ENCODE results near the gene GNS. TPM values are rescaled to one million over a fixed set of nuclear protein-coding genes. Genes with fewer than 3 reads are reported as not detected.

Gene GNS
- total RNA-seq, 2 donors from 2014 or later = 107 to 125 TPM

- ATAC-seq (ENCODE audit: insufficient number of reproducible peaks, low FRiP score, low read depth) (no peak), DNase-seq (ENCODE audit: low spot score) (no peak)
- Histone ChIP-seq H3K36me3 (peaks cover 19% of the 10 kb centered on the region), H3K4me1 (ENCODE audit: control insufficient read depth in 1 of 2, low read depth in 2 of 2) (peaks cover 34 to 71% of the 10 kb centered on the region in 2 donors), H3K9me3 (no peaks in the 10 kb centered on the region), H3K27me3 (replicated peaks; ENCODE audit: insufficient read depth) (no peaks in the 10 kb centered on the region), H3K4me3 (no peak overlapping the region), H3K27ac (peak overlapping the region; percentile 0 to 92)
- TF ChIP-seq CTCF (IDR thresholded peaks at IDR 0.05) = no peak
These were observed 74.2 kb downstream of the GNS start for GRCh38 chr12:64685050-64685449.

GRCh38 chr12:64683816-64684543 lies 75.2 kb downstream of the GNS start:
- Histone ChIP-seq H3K4me1 (ENCODE audit: control insufficient read depth in 1 of 2, low read depth in 2 of 2) (peaks cover 40 to 75% of the 10 kb centered on the region in 2 donors), H3K36me3 (peaks cover 19% of the 10 kb centered on the region), H3K4me3 (no peak overlapping the region), H3K9me3 (no peaks in the 10 kb centered on the region), H3K27me3 (replicated peaks; ENCODE audit: insufficient read depth) (no peaks in the 10 kb centered on the region), H3K27ac (peak overlapping the region; percentile 3 to 92)
- TF ChIP-seq CTCF (IDR thresholded peaks at IDR 0.05) = no peak
- ATAC-seq (ENCODE audit: insufficient number of reproducible peaks, low FRiP score, low read depth) = no peak
- no peak for DNase-seq (ENCODE audit: low spot score)

- Histone ChIP-seq H3K36me3 (peaks cover 19% of the 10 kb centered on the region), H3K9me3 (no peaks in the 10 kb centered on the region), H3K27ac (peak overlapping the region; percentile 84 to 92), H3K4me1 (ENCODE audit: control insufficient read depth in 1 of 2, low read depth in 2 of 2) (peaks cover 47 to 75% of the 10 kb centered on the region in 2 donors), H3K4me3 (peak overlapping the region; percentile 12), H3K27me3 (replicated peaks; ENCODE audit: insufficient read depth) (no peaks in the 10 kb centered on the region)
- no peak for TF ChIP-seq CTCF (IDR thresholded peaks at IDR 0.05)
- ATAC-seq (ENCODE audit: insufficient number of reproducible peaks, low FRiP score, low read depth) = peak; percentile 83
- peak; percentile 25 for DNase-seq (ENCODE audit: low spot score)
These were observed 76.5 kb downstream of the GNS start for GRCh38 chr12:64682572-64683277.

GRCh38 chr12:64681200-64682052 lies 77.8 kb downstream of the GNS start:
- DNase-seq (ENCODE audit: low spot score) = no peak
- no peaks in the 10 kb centered on the region for H3K9me3 ChIP-seq
- no peak overlapping the region for H3K4me3 ChIP-seq
- peaks cover 11% of the 10 kb centered on the region for H3K36me3 ChIP-seq
- peak overlapping the region; percentile 84 to 92 for H3K27ac ChIP-seq
- no peaks in the 10 kb centered on the region for H3K27me3 ChIP-seq (replicated peaks; ENCODE audit: insufficient read depth)
- no peak for TF ChIP-seq CTCF (IDR thresholded peaks at IDR 0.05)
- no peak for ATAC-seq (ENCODE audit: insufficient number of reproducible peaks, low FRiP score, low read depth)
- H3K4me1 ChIP-seq (ENCODE audit: control insufficient read depth in 1 of 2, low read depth in 2 of 2) = peaks cover 60 to 83% of the 10 kb centered on the region in 2 donors

- Histone ChIP-seq H3K27ac (peak overlapping the region; percentile 84 to 92), H3K4me3 (peak overlapping the region; percentile 58), H3K27me3 (replicated peaks; ENCODE audit: insufficient read depth) (no peaks in the 10 kb centered on the region), H3K36me3 (peaks cover 5% of the 10 kb centered on the region), H3K9me3 (no peaks in the 10 kb centered on the region), H3K4me1 (ENCODE audit: control insufficient read depth in 1 of 2, low read depth in 2 of 2) (peaks cover 63 to 95% of the 10 kb centered on the region in 2 donors)
- DNase-seq (ENCODE audit: low spot score) = no peak
- TF ChIP-seq CTCF (IDR thresholded peaks at IDR 0.05) = no peak
- no peak for ATAC-seq (ENCODE audit: insufficient number of reproducible peaks, low FRiP score, low read depth)
These were observed 79.0 kb downstream of the GNS start for GRCh38 chr12:64680235-64680634.

All from thoracic aorta (tissue), 2 donors.